ENCODE data around the gene DMRTC2. TPM values are rescaled to one million over a fixed set of nuclear protein-coding genes. Genes with fewer than 3 reads are reported as not detected.

The DMRTC2 gene
- total and polyA plus RNA-seq, 2 of the 8 experiments (the other 6 are each of a cell fraction or from before 2014, with no cell fraction given), result not detected

GRCh38 chr19:41796362-41796761 lies 48.5 kb upstream of the DMRTC2 start, which contains the start of gene CEACAM3:
CEACAM3 (plus strand) TSS chr19:41796587; CDS start chr19:41796678, 91 bp downstream.
- Histone ChIP-seq H3K9me3 (ENCODE audit: insufficient read depth in 2 of 2, low read depth in 1 of 2, low read length in 1 of 2) (peaks cover 12 to 54% of the 10 kb centered on the region in 2 experiments; a peak in 3 of 4 replicates), H3K27ac (ENCODE audit: low read depth, low read length) (no peak within 1 kb of the TSS), H2BK12ac (ENCODE audit: low read depth, low read length) (no peak within 1 kb of the TSS), H3K27me3 (replicated peaks in 1 of 4; ENCODE audit: control insufficient read depth in 3 of 4, extremely low read depth in 1 of 4, insufficient read depth in 3 of 4, low read length in 3 of 4) (no peaks in the 10 kb centered on the region; a peak in 1 of 7 replicates), H3K56ac (replicated peaks; ENCODE audit: insufficient read length, low read depth, low read length) (no peak within 1 kb of the TSS), H2AFZ (ENCODE audit: low read length) (no peak within 1 kb of the TSS), H3K4me3 (ENCODE audit: extremely low read depth in 1 of 4, insufficient read depth in 2 of 4, low read depth in 3 of 4, low read length in 4 of 4) (no peak within 1 kb of the TSS), H3K4me2 (ENCODE audit: insufficient read depth in 1 of 2, low read depth in 2 of 2, low read length in 2 of 2) (no peak within 1 kb of the TSS), H2BK20ac (ENCODE audit: low read length) (no peak within 1 kb of the TSS), H3K4me1 (replicated peaks in 1 of 4; ENCODE audit: control insufficient read depth in 3 of 4, insufficient read depth in 4 of 4, low read length in 3 of 4) (no peaks in the 10 kb centered on the region), H4K8ac (ENCODE audit: extremely low read depth, insufficient read depth, low read length) (no peak within 1 kb of the TSS), H2BK120ac (replicated peaks; ENCODE audit: low read depth, low read length) (no peak within 1 kb of the TSS), H2BK5ac (ENCODE audit: low read depth, low read length) (no peak within 1 kb of the TSS), H3K23me2 (ENCODE audit: low read depth, low read length) (no peaks in the 10 kb centered on the region), H3K79me2 (ENCODE audit: control insufficient read depth in 1 of 2, insufficient read depth in 2 of 2, low read length in 2 of 2) (no peaks in the 10 kb centered on the region), H3K18ac (ENCODE audit: extremely low read depth, low read length) (no peak within 1 kb of the TSS), H3K23ac (ENCODE audit: insufficient read length) (no peak within 1 kb of the TSS), H3K79me1 (ENCODE audit: low read depth, low read length) (no peaks in the 10 kb centered on the region), H2AK5ac (ENCODE audit: low read depth, low read length) (no peak within 1 kb of the TSS), H3K14ac (ENCODE audit: insufficient read length) (no peak within 1 kb of the TSS), H4K5ac (ENCODE audit: insufficient read length, low read depth, low read length) (no peak within 1 kb of the TSS), H3K36me3 (ENCODE audit: control insufficient read depth in 2 of 4, insufficient read depth in 4 of 4, low read length in 3 of 4) (no peaks in the 10 kb centered on the region), H4K20me1 (replicated peaks in 1 of 2; ENCODE audit: control insufficient read depth in 1 of 2, insufficient read depth in 2 of 2, low read length in 2 of 2) (no peaks in the 10 kb centered on the region), H3K4ac (replicated peaks; ENCODE audit: insufficient read length, low read depth, low read length) (no peak within 1 kb of the TSS), H4K91ac (replicated peaks; ENCODE audit: insufficient read length, low read length) (no peak within 1 kb of the TSS), H3K9ac (replicated peaks in 1 of 4; ENCODE audit: extremely low read depth in 1 of 4, low read depth in 3 of 4, low read length in 3 of 4) (no peak within 1 kb of the TSS), H2BK15ac (ENCODE audit: low read length) (no peak within 1 kb of the TSS)
- ChIA-PET POLR2A (ENCODE audit: partially characterized antibody) (interaction anchor here (0.8 kb wide), 1 partner anchor 66 kb away, joined by 3 read pairs; no protein-coding TSS in a partner anchor), CTCF (ENCODE audit: partially characterized antibody) (interaction anchor here (0.6 to 1.9 kb wide), 7 partner anchors 9 to 165 kb away, joined by 3 to 13 read pairs (median 5); no protein-coding TSS in a partner anchor)
- no peak for DNase-seq (ENCODE audit: low read depth in 1 of 2, low spot score in 2 of 2)
- TF ChIP-seq GABPA (IDR thresholded peaks at IDR 0.05; ENCODE audit: borderline replicate concordance, insufficient read depth, low read length), result no peak
- TF ChIP-seq CBX8 (IDR thresholded peaks at IDR 0.05; ENCODE audit: borderline replicate concordance, low read depth, low read length), result no peak
- TF ChIP-seq RXRA (IDR thresholded peaks at IDR 0.05; ENCODE audit: insufficient read depth, low read depth, low read length), result no peak
- no peak for TF ChIP-seq BACH1 (IDR thresholded peaks at IDR 0.05; ENCODE audit: low read length)
- TF ChIP-seq EP300 (IDR thresholded peaks at IDR 0.05; ENCODE audit: borderline replicate concordance in 1 of 2, low read depth in 2 of 2, low read length in 2 of 2), result no peak
- no peak for TF ChIP-seq HDAC6 (IDR thresholded peaks at IDR 0.05; ENCODE audit: low read depth, low read length)
- TF ChIP-seq SRF (IDR thresholded peaks at IDR 0.05; ENCODE audit: low read depth, low read length), result no peak
- FAIRE-seq, result no peak
